Renal cortical epithelial cell (primary cell): ENCODE data around the gene RABAC1. TPM values are rescaled to one million over a fixed set of nuclear protein-coding genes. Genes with fewer than 3 reads are reported as not detected.
A peak's percentile ranks its signal among the peaks of the same experiment; 100 is the strongest.
"Not testable (repeated sequence)": the region's sequence is repeated elsewhere in the genome, so short reads cannot be mapped to it uniquely, and the experiment has no call there.

Experiments used
- DNase-seq: peaks from one replicate; pipeline ENCODE4 v3.0.0-alpha.2; 2011; ENCODE audit warnings: low read depth
- total RNA-seq: library from RNA; depleted of rRNA; stranded (reverse); fragments of >200 nt; gene quantifications from 2 replicates; pipeline ENCODE4 v1.2.3, GENCODE V29; 2014

Gene RABAC1
- total RNA-seq, 1 donor from 2014 or later: 71.8 TPM

DNA sequence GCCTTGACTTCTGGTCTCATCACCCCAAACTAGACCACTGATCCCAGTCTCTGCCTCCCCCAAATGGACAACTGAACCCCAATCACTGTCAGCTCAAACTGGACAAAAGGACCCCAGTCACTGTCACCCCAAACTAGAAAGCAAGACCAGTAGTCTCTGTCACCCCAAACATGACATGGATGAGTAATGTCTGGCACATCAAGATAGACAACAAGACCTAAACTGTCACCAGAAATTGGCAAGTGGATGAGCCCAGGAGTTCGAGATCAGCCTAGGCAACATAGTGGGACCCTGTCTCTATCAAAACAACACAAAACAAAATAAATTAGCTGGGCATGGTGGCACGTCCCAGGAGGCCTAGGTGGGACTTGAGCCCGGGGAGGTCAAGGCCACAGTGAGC lies 12.0 kb downstream of the RABAC1 start:
- no peak for DNase-seq

- DNase-seq: no peak
Measured at GRCh38 chr19:41945135-41945766, 13.9 kb downstream of the RABAC1 start.

DNA sequence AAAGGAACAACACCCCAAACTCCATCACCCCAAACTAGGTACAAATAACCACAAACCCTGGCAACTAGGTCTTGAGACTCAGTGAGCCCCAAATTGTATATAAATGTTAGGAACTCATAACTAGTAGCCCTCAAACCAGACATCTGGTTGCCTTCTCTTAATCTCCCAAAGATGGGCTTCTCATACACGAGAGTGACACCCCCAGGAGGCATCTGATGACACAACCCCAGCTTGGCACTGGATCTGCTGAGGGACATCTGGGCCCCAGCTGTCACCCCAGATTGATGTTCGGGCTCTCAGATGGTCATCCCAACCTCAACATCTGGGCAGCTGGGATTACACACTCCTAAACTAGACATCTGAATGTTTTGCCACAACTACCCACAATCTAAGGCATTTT lies 14.8 kb downstream of the RABAC1 start:
- no peak for DNase-seq

- DNase-seq: no peak
Measured at GRCh38 chr19:41941410-41942202, 17.5 kb downstream of the RABAC1 start.

GRCh38 chr19:41940731-41941409 lies 18.3 kb downstream of the RABAC1 start:
- no peak for DNase-seq

DNA sequence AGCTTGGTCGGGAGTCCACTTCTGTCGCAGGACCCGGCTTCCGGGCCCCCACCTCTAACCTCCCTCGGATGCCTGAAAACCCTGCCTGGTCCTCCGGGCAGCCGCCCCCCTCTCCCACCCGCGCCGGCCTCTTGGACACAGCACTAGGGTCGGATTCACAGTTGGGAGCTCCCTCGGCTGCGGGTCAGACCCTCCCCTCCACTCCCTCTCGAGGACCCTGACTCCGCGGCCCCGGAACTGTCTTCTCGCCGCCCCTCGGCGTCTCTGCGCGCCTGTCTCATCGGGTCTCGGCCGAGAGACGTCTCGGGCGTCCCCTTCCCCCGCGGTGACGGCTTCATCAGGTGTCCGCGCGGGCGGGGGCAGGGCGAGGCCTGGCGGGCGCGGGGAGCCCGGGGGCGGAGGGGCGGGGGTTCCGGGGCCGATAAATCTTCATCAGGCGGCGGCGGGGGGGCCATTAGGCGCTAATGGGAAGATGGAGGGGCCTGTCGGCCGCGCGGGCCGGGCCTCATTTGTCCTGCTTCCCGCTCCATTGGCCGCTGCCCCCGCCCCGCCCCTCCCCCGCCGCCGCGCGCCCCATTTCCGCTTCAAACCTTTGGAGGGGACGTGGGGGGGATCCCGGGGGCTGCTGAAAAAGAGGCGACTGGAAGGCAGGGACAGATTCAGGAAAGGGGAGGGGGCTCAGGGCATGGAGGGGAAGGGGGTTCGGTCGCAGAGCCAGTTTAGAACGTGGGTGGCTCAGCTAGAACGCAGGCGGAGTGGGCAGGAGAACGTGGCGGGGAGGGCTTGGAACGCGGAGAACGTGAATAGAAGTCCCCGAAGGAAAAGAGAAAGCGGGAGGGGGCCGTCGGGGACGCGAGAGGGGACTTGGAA lies 19.0 kb downstream of the RABAC1 start:
- DNase-seq: no peak

GRCh38 chr19:41939209-41939608 lies 19.9 kb downstream of the RABAC1 start:
- not testable (repeated sequence) for DNase-seq

GRCh38 chr19:41937525-41938468 lies 21.3 kb downstream of the RABAC1 start:
- no peak for DNase-seq

DNA sequence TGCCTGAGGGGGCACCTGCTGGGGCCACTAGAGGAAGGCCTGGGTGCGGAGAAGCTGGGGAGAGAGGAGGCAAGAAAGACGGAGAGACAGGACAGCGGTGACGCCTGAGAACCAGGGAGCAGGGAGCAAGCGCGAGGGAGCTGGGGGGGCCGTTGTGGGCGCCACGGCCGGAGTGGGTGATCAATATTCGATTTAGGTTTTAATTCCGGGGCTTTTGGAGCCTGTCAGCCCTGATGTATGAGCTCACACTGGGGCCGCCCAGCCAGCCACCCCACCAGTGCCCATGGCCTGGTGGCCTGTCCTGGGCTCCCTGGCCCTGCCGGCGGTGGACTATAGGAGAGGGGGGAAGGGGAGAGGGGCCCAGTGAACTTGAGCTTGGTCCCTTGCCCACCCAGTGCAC lies 22.2 kb downstream of the RABAC1 start:
- no peak for DNase-seq

DNA sequence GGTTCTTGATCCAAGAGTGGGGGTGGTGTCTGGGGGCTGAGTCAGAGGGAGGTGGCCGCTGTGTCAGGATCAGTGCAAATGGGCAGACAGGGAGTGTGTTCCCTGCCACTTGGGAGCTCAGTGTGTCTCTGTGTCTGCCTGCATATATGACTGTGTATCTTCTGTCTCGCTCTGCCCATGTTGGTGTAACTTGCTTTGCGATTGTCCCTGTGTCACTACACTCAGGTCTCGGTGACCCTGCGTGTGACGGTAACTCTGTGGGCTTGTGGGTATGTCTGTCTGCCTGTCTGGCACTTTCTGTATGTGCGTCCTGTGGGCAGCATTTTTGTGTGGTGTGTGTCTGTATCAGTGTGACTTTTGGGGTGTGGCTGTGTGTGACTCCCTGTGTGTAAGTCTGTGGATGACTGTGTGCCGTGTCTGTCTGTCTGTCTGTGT lies 22.7 kb downstream of the RABAC1 start:
- DNase-seq: no peak

- no peak for DNase-seq
Measured at GRCh38 chr19:41935760-41936415, 23.2 kb downstream of the RABAC1 start.

DNA sequence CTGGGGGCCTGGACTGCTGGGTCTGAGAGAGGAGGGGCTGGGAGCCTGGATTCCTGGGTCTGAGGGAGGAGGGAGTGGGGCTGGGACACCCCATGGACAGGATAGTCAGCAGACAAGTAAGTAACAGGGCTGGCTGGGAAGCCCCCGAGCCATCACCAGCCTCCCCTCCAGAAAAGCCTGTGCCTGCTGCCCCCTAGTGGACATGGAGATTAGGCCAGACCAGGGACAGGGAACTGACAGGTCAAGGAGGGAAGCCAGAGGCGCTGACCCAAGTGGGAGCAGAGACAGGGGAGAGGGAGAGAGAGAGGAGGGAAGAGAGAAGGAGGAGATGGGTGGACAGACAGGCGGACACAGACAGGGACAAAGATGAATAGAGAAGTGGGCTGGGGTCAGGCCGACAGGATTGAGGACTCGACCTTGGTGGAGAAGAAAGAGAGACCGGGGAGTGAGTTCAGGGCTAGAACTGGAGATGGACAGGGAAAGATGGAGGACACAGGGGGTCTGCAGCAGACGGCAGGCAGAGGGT lies 24.2 kb downstream of the RABAC1 start:
- peak; percentile 15 for DNase-seq

DNA sequence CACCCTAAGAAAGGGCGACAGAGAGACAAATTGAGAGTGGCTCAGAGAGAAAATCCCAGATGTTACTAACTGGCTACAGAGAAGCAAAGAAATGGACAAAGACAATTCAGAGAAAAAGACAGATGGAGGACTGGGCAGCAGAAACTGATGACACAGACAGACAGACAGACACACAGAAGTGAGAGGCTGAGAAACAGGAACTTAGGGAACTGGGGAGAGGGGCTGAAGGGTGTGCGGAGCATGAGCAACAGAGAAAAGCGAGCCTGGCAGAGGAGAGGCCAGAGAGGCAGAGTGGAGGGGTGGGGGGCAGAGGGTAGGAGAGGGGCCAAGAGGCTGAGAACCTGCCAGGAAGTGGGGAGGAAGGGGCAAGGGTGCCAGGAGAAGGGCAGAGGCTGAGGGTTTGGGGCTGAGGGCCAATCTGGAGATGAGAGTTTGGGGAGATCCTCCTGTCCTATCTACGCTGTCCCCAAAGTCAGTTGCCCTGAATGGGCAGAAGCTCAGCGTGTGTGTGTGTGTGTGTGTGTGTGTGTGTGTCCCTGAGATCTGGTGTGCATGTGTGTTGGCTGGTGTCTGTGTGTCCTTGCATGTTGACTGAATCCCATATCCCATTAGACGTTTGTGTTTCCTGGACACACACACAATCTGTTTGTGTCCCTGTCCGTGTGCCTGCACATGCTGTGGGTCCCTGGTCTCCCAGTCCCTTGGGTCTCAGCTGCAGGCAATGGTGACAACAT lies 25.3 kb downstream of the RABAC1 start:
- no peak for DNase-seq

DNA sequence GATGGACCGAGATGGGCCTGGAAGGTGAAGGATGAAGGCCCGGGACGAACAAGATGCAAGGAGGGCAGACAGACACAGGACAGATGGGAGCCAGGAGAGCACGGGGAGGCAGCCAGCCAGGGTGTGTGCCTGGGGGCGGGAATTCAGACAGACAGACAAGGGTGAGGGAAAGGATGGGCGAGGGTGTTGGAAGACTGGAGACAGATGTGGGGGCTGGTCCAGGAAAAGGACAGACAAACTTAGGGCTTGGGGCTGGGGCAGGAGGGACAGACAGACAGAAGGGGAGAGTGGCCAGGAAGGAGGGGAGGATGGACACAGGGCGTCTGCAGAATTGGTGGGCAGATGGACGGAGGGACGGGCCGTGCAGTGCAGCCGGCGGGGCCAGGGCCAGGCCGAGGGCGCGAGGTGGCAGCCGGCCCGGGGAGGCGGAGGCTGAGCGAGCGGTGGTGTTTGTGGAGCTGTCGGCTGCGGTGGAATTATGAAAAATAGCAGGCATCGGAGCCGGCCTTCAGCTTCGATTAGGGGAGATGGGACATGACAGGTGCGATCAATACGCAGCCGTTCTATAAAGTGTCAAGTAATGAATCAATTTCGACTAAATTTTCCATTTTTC lies 26.3 kb downstream of the RABAC1 start:
- DNase-seq: no peak

DNA sequence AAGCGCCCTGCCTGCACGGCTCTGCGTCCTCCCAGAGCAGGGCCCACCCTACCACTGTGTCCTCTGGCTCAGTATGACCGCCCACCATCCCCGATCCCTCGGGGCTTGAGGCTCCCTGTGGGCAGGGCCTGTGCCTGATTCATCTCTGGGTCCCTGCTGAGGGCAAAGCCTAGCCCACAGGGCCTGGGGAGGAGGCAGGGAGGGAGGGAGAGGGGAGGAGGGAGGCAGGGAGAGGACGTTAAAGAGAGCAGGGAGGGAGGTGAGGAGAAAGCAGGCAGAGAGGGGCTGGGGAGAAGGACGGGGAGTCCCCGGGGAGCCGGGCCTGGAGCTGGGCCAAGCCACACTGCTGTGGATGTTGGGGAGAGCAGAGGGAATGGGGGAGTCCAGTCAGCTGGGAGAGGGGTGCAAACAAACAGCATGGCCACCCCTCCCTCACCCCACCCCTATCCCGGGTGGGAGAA lies 26.8 kb downstream of the RABAC1 start:
- DNase-seq: no peak

DNA sequence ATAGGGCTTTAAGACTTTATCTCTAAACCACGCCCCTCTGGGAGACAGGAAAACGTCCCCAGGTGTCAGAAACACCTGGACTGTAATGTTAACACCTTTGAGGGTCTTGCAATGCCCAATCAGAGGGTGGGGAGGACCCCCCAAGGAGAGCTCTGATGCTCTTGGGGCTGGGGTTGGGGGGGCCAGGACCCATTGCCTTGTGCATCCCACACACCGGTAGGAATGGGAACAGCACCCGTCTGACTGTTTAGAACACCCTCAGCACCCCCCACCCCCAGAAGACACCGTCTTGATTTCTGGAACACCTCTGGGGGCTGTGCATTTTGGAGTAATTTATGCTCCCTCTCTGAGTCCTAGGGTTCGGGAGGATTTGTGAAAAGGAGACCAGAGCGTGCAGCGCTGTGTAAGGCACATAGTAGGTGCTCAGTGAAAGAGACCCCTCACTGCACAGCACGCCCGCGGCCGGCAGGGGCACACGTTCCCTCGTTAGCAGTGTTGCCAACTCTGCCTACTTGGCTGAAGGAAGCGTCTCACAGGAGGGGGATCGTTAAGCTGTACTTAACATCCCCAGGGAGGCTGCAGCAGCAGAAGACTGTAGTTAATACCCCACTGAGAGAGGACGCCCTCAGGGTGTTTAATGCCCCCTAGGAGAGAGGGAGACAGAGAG lies 28.1 kb downstream of the RABAC1 start:
- no peak for DNase-seq

DNA sequence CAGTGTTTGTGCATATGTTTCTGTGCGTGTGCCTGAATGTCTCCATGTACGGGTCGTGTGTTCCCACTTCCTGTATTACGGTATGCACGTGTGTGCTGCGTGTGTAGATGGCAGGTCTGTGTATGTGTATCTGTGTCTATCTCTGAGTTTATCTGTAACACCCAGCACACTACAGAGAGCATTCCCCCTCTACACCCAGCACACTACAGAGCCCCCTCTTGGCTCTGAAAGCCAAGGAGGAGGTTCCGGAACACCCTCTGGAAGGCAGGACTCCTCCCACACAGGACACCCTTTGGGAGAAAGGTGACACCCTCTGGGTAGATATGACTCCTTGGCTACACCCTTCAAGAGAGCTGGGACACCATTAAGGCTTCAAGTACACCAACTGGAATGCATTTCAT lies 28.8 kb downstream of the RABAC1 start:
- no peak for DNase-seq

DNA sequence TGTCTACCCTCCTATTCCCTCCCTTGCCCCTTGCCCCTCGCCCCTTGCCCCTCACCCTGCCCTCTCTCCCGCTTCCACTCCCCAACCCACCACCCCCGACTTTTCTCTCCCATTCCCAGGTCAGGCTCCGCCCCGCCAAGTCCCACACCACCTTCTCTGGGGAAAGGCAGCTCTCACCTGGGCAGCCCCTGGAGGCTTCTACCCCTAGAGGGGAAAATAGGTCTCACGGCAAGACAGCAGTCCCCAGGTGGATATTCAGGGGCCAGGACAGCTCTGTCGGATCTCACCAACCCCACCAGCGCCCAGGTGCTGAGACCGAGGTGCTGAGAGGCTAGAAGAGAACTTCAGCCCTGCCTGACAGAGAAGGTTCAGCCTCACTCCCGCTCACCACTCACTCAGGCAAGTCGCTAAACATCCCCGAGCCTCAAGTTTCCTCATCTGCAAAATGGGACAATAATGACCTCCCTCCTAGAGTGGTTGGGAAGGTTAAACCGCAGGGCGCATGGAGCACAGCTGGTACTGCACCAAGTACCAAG lies 29.5 kb downstream of the RABAC1 start:
- DNase-seq: no peak
